Suprapubic skin (tissue), 3 donors: Measurements from ENCODE around the gene CYB5R2.

Experiments used
- EP300 ChIP-seq: sonication (generic); formaldehyde crosslinking; IDR thresholded peaks from one replicate; pipeline ENCODE4 v1.6.1; 2017; ENCODE audit warnings: antibody characterized with exemption
- POLR2A ChIP-seq, 2 donors: fragments of 450-650 bp; IDR thresholded peaks; one replicate each; pipeline ENCODE4 v1.6.1; 2017; ENCODE audit warnings: antibody characterized with exemption in 2 of 2, mild to moderate bottlenecking in 2 of 2, moderate library complexity in 2 of 2
- TF ChIP-seq, protein P1 (sequence below), 2 donors: fragments of 200-600 bp in 1 of 2; fragments of 450-650 bp in 1 of 2; sonication (generic) in 1 of 2; IDR thresholded peaks; one replicate each; pipeline ENCODE4 v1.5.1; 2016 to 2019; ENCODE audit warnings: antibody characterized with exemption in 2 of 2, mild to moderate bottlenecking in 1 of 2, moderate library complexity in 1 of 2

DNA sequence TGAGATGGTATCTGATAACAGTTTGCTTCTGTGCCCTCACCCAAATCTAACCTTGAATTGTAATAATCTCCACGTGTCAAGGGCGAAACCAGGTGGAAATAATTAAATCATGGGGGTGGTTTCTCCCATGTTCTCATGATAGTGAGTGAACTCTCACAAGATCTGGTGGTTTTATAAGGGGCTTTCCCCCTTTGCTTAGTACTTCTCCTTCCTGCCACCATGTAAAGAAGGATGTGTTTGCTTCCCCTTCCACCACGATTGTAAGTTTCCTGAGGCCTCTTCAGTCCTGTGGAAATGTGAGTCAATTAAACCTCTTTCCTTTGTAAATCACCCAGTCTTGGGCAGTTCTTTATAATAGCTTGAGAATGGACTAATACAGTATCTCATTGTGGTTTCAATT, 41.5 kb upstream of the CYB5R2 start:
- TF ChIP-seq, protein P1, sequence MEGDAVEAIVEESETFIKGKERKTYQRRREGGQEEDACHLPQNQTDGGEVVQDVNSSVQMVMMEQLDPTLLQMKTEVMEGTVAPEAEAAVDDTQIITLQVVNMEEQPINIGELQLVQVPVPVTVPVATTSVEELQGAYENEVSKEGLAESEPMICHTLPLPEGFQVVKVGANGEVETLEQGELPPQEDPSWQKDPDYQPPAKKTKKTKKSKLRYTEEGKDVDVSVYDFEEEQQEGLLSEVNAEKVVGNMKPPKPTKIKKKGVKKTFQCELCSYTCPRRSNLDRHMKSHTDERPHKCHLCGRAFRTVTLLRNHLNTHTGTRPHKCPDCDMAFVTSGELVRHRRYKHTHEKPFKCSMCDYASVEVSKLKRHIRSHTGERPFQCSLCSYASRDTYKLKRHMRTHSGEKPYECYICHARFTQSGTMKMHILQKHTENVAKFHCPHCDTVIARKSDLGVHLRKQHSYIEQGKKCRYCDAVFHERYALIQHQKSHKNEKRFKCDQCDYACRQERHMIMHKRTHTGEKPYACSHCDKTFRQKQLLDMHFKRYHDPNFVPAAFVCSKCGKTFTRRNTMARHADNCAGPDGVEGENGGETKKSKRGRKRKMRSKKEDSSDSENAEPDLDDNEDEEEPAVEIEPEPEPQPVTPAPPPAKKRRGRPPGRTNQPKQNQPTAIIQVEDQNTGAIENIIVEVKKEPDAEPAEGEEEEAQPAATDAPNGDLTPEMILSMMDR (IDR thresholded peaks at IDR 0.05): no peak
- TF ChIP-seq EP300 (no peak), POLR2A (IDR thresholded peaks at IDR 0.05) (no peak)
